ENCODE data around the gene PRRT2.
A peak's percentile ranks its signal among the peaks of the same experiment; 100 is the strongest.
"Not testable (repeated sequence)": the region's sequence is repeated elsewhere in the genome, so short reads cannot be mapped to it uniquely, and the experiment has no call there.

Gene PRRT2

DNA sequence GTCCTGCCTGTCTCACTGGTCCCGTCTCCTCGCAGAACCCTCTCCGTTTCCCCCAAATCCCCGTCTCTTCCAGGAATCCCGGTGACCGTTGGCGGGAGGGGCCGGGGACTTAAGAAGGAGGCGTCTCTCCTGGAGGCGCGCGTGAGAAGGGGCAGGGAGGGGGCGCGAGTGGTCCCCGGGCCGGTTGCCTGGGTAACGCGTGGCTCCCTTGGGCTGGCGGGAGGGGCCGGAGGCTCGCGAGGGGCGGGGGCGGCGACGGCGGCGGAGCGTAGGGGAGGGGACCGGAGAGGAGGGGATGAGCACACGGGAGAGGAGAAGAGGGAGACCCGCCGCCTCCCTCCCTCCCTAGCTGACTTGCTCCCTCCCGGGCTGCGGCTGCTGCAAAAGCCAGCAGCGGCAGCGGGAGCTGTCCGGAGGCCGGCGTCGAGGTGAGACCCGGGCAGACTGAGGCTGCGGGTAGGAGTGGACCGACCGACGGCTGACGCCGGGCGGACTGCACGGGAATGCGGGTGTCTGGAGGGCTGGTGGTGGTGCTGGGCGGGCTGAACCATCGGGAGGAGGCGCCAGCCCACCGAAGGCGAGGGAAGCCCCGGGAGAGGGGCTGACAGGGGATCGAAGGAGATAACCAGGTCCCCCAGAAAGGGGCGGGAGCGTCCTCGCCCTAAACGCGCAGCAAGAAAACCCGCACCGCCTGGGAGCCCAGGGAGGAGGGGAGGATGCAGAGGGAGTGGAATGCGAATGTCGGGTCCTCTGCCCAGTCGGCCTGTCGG lies at the start of gene PRRT2:
PRRT2 (plus strand) TSS at position 298 of the 770 bp plus-strand sequence. CDS start 862 bp downstream, outside the sequence.
- peak; percentile 57 for DNase-seq

DNA sequence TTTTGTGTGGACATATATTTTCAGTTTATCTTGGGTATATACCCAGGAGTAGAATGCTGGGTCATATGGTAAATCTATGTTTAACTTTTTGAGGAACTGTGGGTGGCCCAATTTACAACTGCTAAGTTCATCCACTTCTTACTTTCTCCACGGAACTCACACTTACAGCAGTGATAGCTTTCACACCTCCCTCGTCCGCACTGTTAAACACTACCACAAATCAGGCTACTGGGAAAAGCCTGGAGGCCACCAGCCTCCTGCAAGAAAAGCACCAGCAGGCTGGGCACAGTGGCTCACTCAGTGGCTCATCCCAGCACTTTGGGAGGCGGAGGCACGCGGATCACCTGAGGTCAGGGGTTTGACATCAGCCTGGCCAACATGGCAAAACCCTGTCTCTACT lies 48.7 kb upstream of the PRRT2 start:
- DNase-seq, result no peak

DNA sequence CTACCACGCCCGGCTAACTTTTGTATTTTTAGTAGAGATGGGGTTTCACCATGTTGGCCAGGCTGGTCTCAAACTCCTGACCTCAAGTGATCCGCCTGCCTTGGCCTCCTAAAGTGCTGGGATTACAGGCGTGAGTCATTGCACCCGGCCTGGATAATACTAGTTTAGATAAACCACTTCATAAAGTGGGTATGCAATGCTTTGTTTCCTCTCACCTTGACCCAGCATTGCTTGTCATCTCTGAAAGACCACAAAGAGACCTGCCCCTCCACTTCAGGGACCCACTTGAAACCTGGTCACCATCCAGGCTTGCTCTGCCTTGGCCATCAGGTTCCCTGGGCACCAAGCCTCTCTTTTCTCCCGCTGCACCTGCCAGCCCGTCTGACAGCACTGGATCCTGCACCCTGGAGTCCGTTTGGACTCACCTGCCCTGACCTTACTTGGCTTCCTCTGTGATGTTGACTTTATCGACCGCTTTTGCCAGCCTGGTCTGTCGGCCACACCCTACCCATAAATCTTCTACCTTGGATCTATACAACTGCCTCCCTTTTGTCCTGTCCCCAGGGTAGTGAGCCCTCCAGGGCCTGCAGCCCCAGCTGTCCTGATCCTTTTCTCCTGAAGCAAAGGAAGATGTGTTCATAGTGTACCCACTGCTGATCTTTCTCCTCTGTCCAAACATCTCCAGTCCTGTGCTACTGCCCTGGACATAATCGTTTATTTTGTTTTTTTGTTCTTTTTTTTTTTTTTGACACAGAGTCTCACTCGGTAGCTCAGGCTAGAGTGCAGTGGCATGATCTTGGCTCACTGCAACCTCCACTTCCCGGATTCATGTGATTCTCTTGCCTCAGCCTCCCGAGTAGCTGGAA lies 46.6 kb upstream of the PRRT2 start:
- DNase-seq, result peak; percentile 94

DNA sequence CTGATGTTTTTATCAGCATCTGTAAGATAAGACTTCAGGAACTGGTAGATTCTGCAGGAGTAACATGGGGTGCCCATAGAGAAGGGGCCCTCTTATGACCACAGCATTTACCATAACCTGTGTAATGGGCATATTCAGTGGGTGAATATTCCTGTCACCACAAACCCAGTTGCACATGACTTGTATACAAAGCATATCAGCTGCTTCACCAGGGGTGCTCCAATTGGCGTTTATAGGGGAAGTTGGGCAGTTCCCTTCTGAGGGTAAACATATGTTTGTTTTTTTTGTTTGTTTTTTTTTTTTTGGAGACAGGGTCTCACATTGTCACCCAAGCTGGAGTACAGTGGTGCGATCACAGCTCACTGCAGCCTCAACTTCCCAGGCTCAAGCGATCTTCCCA lies 45.4 kb upstream of the PRRT2 start:
- DNase-seq, result no peak

DNA sequence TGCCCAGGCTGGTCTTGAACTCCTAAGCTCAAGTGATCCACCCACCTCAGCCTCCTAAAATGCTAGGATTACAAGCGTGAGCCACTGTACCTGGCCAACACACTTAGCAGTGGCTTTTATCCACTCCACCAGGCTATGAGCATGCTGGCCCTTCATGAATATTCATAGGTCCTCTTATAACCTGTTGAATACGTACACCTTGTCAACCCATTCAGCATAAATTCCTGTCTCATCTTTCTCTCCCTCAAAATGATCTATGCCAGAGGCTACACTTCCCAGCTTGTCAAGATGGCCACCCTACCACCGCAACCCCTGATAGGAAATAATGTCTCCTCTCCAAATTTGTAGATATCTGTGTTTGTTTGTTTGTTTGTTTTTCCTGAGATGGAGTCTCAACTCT lies 44.9 kb upstream of the PRRT2 start:
- no peak for DNase-seq

DNA sequence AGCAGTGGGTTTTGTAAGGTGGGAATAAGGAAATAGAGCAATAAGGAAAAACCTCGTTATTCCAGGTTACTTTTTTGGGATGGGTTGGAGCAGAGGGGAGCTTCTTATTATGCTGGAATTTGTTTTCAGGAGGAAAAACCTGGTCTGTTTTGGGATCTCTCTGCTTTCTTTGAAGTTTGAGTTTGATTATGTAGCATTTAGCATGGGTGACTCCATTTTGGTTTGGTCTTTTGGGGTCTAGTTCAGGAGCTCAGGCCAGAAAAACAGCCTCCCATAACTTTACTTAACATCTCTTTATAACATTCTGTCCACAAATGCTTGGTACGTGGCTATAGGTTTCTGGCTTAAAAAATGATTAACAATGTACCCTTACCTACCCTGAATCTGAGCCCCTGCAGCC lies 42.5 kb upstream of the PRRT2 start:
- DNase-seq, result no peak

DNA sequence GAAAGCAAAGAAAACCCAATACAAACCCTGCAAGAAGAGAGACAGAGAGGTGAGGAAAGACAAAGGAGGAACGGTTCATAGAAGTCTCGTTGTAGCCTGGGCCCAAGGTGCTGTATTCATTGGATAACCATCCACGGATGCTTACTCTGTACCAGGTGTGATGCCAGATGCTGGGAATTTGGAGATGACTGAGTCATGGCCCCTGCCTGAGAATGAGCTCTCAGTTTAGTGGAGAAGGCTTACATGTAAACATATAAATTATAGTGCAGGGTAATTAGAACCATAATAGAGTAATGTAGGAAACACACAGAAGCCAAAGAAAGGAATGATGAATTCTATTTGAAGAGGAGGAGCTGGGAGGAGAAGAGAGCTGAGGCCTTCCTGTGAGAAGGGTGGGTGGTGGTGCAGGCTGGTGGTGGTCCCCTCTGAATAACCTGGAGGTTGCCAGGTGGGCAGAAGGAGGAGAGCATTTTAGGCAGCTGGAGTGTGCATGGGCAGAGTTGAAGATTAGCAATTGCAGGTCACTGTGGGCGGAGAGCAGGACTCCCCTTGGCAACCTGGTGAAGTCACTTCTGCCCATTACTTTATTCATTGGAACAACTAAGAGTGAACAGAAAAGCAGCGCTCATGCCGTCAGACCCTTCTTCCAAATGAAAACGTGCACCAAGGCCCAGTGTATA lies 41.6 kb upstream of the PRRT2 start:
- no peak for DNase-seq

DNA sequence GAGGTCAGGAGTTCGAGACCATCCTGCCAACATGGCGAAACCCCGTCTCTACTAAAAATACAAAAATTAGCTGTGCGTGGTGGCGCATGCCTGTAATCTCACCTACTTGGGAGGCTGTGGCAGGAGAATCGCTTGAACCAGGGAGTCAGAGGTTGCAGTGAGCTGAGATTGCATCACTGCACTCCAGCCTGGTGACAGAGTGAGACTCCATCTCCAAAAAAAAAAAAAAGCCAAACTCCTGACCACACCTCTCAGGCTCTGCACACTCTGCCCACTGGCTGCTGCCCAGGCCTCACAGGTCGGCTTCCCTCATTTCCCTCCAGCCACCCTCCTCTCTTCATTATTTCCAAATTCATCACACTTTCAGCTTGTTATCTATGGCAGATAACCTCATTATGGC lies 39.7 kb upstream of the PRRT2 start:
- DNase-seq, result not testable (repeated sequence)

DNA sequence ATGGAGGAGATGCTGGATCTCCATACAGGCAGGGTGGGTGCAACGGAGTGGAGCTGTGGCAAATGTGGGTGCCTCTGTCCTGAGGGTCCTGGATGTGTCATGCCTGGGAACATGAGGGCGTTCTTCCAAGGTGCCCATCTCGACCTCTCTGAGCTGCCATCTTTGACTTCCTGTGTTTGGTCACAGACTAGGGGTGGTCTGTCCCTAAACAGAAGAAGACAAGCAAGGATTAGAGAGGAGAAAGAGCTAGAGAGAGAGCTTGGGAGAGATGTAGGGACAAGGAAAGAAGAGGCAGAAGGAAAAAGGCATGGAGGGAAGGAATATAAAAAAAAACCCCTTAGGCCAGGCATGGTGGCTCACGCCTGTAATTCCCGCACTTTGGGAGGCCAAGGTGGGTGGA lies 37.3 kb upstream of the PRRT2 start:
- DNase-seq, result no peak

DNA sequence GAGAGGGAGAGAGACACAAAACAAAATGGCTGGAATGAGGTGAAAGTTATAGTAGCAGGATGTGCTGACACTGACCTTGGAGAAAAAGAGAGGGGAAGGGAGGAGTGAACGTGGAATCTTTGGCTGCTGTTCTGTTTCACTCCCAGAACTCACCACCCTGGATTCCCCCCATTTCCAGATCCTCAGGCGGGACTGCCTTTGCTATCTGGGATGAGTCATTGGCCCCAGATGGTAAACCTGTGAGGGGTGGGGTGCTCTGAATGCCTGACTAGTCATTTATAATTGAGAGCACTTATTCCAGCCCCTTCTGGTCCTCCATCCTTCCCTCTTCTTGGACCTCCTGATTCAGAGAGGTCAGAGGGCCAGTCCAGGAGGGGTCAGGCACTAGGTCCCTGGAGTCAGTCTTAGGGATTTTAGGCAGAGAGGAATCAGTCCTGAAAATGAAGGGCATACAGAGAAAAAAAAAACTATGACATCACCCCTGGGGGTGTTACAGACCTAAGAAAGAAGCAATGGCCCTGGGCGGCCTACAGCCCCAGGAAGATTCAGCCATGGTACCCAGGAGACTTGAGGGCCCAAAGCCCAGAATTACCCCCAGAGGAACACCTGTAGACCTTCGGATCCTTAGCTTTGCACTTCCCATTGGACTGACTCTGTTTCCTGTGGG lies 36.1 kb upstream of the PRRT2 start:
- DNase-seq, result no peak

DNA sequence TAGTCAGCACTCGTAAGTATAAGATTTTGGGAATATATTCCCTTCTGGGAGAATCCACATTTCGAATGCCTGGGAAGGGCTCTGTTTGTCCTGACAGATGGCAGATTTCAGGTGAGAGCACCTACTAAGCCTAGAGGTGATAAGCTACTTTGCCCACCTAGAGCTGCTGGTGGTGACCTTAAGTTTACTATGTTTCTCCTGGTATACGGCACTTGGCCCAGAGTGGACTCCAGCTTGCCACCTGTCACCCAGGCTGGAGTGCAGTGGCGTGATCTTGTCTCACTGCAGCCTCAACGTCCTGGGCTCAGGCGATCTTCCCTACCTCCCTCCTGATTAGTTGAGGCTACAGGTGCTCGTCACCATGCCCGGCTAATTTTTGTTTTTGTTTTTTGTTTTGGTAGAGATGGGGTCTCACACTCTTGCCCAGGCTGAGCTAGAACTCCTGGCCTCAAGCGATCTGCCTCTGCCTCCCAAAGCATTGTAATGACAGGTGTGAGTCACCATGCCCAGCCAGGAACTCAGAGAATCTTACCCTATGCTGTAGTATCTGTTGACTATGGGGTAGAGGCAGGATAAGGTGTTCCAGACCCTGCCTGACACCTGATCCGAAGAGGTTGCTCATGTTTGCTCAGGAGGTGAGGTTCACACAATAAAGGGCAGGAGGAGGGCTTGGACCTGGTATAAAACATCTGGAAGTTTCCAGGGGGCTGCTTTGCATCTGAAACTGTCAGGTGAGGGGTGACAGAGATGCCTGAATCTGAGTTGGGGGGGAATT lies 34.2 kb upstream of the PRRT2 start, which contains the start of gene ZG16:
ZG16 (plus strand) TSS at position 681 of the 775 bp plus-strand sequence. CDS start 1,011 bp downstream, outside the sequence.
- DNase-seq, result no peak

DNA sequence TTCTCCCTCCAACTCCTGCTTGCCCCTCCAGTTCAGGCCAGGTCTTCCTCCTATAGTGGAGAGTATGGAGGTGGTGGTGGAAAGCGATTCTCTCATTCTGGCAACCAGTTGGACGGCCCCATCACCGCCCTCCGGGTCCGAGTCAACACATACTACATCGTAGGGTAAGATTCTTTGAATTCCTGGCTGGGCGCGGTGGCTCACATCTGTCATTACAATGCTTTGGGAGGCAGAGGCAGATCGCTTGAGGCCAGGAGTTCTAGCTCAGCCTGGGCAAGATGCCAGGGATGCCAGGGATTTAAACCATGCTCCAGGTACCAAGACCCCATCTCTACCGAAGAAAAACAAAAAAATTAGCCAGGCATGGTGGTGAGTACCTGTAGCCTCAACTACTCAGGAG lies 32.5 kb upstream of the PRRT2 start:
- no peak for DNase-seq

DNA sequence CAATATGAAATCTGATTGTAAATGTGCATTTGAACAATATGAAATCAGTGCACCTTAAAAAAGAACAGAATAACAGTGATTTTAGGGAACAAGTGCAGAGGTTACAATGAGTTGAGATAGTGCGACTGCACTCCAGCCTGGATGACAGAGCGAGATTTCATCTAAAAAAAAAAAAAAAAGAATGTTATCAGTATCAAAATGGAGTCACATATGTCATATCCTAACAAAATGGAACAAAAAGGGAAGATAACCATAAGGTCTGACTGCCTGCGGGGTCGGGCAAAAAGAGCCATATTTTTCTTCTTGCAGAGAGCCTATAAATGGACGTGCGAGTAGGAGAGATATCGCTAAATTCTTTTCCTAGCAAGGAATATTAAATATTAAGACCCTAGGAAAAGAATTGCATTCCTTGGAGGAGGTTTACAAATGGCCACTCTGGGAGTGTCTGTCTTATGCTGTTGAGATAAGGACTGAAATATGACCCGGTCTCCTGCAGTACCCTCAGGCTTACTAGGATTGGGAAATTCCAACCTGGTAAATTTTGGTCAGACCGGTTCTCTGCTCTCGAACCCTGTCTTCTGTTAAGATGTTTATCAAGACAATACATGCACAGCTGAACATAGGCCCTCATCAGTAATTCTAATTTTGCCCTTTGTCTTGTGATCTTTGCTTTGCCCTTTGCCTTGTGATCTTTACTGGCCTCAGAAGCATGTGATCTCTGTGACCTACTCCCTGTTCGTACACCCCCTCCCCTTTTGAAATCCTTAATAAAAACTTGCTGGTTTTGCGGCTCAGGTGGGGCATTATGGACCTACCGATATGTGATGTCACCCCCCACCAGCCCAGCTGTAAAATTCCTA lies 28.7 kb upstream of the PRRT2 start:
- DNase-seq, result not testable (repeated sequence)

DNA sequence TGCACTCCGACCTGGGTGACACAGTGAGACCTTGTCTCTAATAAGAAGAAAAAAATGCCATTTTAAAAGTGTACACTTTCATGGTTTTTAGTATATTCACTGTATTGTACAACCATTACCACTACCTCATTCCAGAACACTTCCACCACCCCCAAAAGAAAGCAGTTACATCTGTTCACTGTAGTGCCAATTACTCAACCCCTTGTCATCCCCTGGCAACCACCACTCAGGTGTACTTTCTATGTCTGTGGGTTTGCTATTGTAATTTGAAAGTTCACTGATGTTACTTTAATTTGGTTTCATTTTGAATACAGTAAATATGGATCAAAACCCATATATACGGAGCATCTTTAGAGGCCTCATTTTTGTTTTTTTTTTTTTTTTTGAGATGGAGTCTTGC lies 27.8 kb upstream of the PRRT2 start:
- no peak for DNase-seq

DNA sequence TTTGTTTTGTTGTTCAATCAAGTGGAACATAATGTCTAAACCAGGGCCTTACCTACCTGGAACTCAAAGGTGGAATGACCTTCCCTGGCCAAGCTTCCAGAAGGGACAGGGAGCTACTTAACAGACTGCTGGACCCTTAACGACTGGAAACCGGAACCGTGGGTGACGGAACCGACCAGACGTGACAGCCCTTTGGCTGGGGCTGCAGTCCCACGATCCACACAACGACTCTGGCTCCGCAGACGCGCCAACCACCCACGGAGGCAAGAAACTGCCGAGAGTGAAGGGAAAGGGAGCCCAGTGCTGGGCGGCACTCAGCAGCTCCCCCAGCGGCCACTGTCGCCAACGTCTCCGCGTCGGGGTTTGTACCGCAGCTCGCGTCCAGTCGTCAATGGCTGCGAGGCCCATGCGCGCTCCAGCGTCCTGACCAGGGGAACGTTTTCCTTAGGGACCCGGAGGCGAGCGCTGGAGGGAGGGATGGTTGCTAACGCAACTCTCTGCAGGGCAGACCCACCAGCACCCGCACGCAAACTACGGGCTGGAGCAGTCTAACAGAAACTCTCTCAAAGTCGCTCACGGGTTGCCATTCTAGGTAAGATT lies 27.0 kb upstream of the PRRT2 start:
- DNase-seq, result no peak

DNA sequence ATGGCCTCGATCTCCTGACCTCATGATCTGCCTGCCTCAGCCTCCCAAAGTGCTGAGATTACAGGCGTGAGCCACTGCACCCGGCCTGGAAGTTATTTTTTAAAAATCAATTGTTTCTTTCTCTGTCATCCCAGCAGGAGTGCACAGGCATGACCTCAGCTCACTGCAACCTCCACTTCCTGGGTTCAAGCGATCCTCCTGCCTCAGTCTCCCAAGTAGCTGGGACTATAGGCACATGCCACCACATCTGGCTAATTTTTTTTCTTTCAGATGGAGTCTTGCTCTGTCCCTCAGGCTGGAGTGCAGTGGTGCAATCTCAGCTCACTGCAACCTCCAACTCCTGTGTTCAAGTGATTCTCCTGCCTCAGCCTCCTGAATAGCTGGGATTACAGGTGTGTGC lies 24.8 kb upstream of the PRRT2 start:
- DNase-seq, result not testable (repeated sequence)

DNA sequence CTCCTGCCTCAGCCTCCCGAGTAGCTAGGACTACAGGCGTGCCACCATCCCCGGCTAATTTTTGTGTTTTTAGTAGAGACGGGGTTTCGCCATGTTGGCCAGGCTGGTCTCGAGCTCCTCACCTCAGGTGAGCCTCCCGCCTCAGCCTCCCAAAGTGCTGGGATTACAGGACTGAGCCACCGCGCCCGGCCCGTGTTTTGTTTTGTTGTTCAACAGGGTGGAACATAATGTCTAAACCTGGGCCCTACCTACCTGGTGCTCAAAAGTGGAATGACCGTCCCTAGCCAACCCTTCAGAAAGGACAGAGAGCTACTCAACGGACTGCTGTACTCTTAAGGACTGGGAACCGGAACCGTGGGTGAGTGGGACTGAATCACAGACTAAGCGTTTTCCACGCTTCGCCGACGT lies 22.2 kb upstream of the PRRT2 start:
- DNase-seq, result no peak

DNA sequence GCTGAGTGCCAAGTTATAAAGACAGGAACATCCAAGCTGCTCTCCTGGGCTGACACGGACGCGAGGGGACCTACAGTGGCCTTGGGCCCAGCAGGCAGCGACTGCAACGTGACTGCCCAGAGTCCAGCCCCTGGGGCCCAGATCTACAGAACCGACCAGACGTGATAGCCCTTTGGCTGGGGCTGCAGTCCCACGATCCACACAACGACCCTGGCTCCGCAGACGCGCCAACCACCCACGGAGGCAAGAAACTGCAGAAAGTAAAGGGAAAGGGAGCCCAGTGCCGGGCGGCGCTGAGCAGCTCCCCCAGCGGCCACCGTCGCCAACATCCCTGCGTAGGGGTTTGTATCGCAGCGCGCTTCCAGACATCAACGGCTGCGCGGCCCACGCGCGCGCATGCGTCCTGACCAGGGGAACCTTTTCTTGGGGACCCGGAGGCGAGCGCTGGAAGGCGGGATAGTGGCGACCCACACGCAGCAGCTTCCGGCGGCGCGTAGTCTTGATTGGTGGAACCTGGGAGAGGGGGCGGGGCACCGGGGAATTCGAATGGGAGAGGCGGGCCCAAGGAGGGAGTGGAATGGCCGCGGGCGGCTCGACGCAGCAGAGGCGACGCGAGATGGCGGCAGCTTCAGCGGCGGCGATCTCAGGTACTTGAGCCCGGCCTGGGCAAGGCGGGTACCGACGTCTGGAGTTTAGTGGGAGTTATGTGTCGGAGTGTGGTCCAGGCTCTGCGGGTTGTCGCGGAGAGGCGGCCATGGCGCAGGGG lies 21.6 kb upstream of the PRRT2 start, which contains the start of gene KIF22:
KIF22 (plus strand) TSS at position 569 of the 766 bp plus-strand sequence; CDS start at position 578, 9 bp downstream.
- DNase-seq, result peak; percentile 96
